NB4 (cell line): ENCODE data around the gene HGFAC.

Experiments used
- DNase-seq: peaks from one replicate; pipeline ENCODE4 v3.0.0; 2010; ENCODE audit warnings: low read depth
- H3K4me3 ChIP-seq: one replicate; pipeline ENCODE4 v1.5.1; 2011; ENCODE audit warnings: mild to moderate bottlenecking, low read depth, low read length, moderate library complexity
- MAX ChIP-seq: IDR thresholded peaks from 2 replicates; pipeline ENCODE4 v1.6.1; 2011; ENCODE audit warnings: low read depth, low read length
- MYC ChIP-seq: IDR thresholded peaks from 2 replicates; pipeline ENCODE4 v1.6.1; 2011; ENCODE audit warnings: low read depth, low read length
- POLR2A ChIP-seq: IDR thresholded peaks from 2 replicates; pipeline ENCODE4 v1.6.1; 2011; ENCODE audit warnings: mild to moderate bottlenecking; ENCODE audit not compliant: insufficient read length; ENCODE audit errors: extremely low read depth
- TF ChIP-seq, protein P1 (sequence below): IDR thresholded peaks from one replicate; pipeline ENCODE4 v1.5.1; 2012; ENCODE audit warnings: low read depth, low read length

HGFAC gene

DNA sequence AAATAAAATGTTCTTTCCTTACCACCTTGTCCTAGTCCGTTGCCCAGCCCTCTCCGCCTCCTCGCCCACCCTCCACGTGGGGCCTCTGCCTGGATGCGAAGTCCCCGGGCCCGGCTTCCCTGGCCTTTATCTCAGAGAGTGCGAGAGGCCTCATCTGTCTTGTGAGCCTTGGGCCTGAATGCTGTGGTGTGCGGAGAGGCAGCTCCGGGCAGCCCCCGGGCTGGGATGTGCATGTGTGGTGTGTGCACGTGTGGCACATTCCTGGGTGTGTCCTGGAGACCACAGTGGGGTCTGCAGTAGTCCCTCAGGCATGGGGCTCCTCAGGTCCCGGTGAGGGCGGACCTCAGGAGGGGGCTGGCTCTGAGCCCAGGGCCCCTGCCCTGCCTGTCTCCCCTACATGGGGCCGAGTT lies 52.7 kb downstream of the HGFAC start:
- DNase-seq = no peak
- TF ChIP-seq MAX (no peak), MYC (no peak), POLR2A (no peak)
- TF ChIP-seq, protein P1, sequence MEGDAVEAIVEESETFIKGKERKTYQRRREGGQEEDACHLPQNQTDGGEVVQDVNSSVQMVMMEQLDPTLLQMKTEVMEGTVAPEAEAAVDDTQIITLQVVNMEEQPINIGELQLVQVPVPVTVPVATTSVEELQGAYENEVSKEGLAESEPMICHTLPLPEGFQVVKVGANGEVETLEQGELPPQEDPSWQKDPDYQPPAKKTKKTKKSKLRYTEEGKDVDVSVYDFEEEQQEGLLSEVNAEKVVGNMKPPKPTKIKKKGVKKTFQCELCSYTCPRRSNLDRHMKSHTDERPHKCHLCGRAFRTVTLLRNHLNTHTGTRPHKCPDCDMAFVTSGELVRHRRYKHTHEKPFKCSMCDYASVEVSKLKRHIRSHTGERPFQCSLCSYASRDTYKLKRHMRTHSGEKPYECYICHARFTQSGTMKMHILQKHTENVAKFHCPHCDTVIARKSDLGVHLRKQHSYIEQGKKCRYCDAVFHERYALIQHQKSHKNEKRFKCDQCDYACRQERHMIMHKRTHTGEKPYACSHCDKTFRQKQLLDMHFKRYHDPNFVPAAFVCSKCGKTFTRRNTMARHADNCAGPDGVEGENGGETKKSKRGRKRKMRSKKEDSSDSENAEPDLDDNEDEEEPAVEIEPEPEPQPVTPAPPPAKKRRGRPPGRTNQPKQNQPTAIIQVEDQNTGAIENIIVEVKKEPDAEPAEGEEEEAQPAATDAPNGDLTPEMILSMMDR = no peak
- no peak overlapping the region for H3K4me3 ChIP-seq

DNA sequence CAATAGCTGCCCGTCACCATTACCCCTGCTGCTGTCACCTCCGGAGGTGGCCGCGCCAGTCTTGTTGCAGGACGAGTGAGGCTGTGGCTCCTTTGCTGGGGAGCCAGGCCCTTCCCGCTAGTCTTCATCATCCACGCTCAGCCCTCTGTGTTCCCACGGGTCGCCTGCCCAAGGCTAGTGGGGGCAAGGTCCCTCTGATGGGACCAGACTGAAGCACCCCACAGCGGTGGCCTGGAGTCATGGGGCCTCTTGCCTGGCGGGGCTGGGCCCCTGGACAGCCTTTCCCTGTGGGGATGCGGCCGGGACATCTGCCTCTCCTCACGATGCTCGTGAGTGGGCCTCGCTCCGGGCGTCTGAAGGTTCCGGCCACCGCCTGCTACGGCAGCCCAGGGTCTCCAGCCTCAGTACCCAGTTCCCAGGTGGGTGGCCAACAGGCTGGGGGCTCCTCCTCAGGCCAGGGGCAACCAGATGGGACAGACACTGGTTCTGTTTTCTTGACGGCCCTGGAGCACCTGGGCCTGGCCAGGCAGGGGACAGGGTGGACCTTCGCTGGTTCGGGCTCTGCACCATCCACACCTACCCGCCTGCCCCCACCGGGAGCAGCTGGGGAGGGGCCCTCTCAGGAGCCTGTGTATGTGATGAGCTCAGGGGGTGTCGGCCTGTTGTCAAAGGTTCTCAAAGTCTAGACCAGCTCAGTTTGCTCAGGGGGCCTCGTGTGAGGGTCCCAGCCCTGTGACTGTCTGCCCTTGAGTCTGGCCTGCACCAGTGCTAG lies 53.6 kb downstream of the HGFAC start:
- H3K4me3 ChIP-seq = no peak overlapping the region
- TF ChIP-seq, protein P1 = no peak
- no peak for TF ChIP-seq POLR2A
- no peak for TF ChIP-seq MYC
- DNase-seq = no peak

- DNase-seq = no peak
- H3K4me3 ChIP-seq = no peak overlapping the region
- no peak for TF ChIP-seq MAX
- TF ChIP-seq MYC = no peak
- TF ChIP-seq POLR2A = no peak
- TF ChIP-seq, protein P1 = no peak
Measured at GRCh38 chr4:3496021-3496420, 54.3 kb downstream of the HGFAC start.

- TF ChIP-seq MYC (no peak), POLR2A (no peak), MAX (no peak)
- TF ChIP-seq, protein P1 = no peak
- H3K4me3 ChIP-seq = no peak overlapping the region
- DNase-seq = no peak
Measured at GRCh38 chr4:3497095-3497494, 55.3 kb downstream of the HGFAC start.

GRCh38 chr4:3497523-3498389 lies 56.0 kb downstream of the HGFAC start:
- H3K4me3 ChIP-seq = no peak overlapping the region
- no peak for DNase-seq
- TF ChIP-seq, protein P1 = no peak
- no peak for TF ChIP-seq MYC
- no peak for TF ChIP-seq POLR2A
- no peak for TF ChIP-seq MAX
